Mesothelial cell of epicardium (in vitro differentiated cells): ENCODE results near the gene OTOG. TPM values are rescaled to one million over a fixed set of nuclear protein-coding genes. Genes with fewer than 3 reads are reported as not detected.

Experiments
- DNase-seq, 2 experiments: peaks; one replicate each; pipeline ENCODE4 v3.0.0; 2021; ENCODE audit warnings: low spot score in 2 of 2; ENCODE audit not compliant: unreplicated experiment in 2 of 2
- H3K27ac Mint-ChIP-seq: 2 replicates; pipeline ENCODE4 v1.8.0; 2021; ENCODE audit warnings: mixed read lengths
- H3K27me3 Mint-ChIP-seq: 2 replicates; pipeline ENCODE4 v1.8.0; 2021; ENCODE audit warnings: low read depth, mixed read lengths
- H3K36me3 Mint-ChIP-seq: 2 replicates; pipeline ENCODE4 v1.8.0; 2021; ENCODE audit warnings: mixed read lengths
- H3K4me1 Mint-ChIP-seq: 2 replicates; pipeline ENCODE4 v1.8.0; 2021; ENCODE audit warnings: mixed read lengths
- H3K4me3 Mint-ChIP-seq: 2 replicates; pipeline ENCODE4 v1.8.0; 2021; ENCODE audit warnings: mild to moderate bottlenecking, moderate library complexity, mixed read lengths
- H3K9me3 Mint-ChIP-seq: 2 replicates; pipeline ENCODE4 v1.8.0; 2021; ENCODE audit warnings: mixed read lengths
- CTCF ChIP-seq: fragments of 200-600 bp; sonication (generic); IDR thresholded peaks from one replicate; pipeline ENCODE4 v1.5.0; 2021; ENCODE audit warnings: antibody characterized with exemption; ENCODE audit not compliant: unreplicated experiment
- total RNA-seq: library from RNA; stranded (reverse); gene quantifications from 3 replicates; pipeline ENCODE4 v1.2.1, GENCODE V29; 2021

OTOG gene
- total RNA-seq, 1 donor from 2014 or later, result 1.8 TPM

- TF ChIP-seq CTCF, result no peak
- Mint-ChIP-seq H3K9me3 (no peaks in the 10 kb centered on the region), H3K4me1 (peaks cover 18% of the 10 kb centered on the region), H3K36me3 (no peaks in the 10 kb centered on the region), H3K4me3 (no peak overlapping the region), H3K27ac (no peak overlapping the region), H3K27me3 (peaks cover 60% of the 10 kb centered on the region)
- no peak for DNase-seq
These were observed 38.8 kb upstream of the OTOG start for GRCh38 chr11:17508306-17508705.

GRCh38 chr11:17508791-17509190, 38.3 kb upstream of the OTOG start:
- no peak for TF ChIP-seq CTCF
- Mint-ChIP-seq H3K36me3 (no peaks in the 10 kb centered on the region), H3K4me1 (peaks cover 18% of the 10 kb centered on the region), H3K27ac (no peak overlapping the region), H3K4me3 (no peak overlapping the region), H3K27me3 (peaks cover 65% of the 10 kb centered on the region), H3K9me3 (no peaks in the 10 kb centered on the region)
- DNase-seq, result no peak

GRCh38 chr11:17510507-17511206, 36.4 kb upstream of the OTOG start:
- Mint-ChIP-seq H3K27ac (no peak overlapping the region), H3K4me1 (peaks cover 18% of the 10 kb centered on the region), H3K9me3 (no peaks in the 10 kb centered on the region), H3K27me3 (peaks cover 59% of the 10 kb centered on the region), H3K4me3 (no peak overlapping the region), H3K36me3 (no peaks in the 10 kb centered on the region)
- no peak for TF ChIP-seq CTCF
- DNase-seq, result no peak

- peaks cover 18% of the 10 kb centered on the region for H3K4me1 Mint-ChIP-seq
- no peak for TF ChIP-seq CTCF
- DNase-seq, result no peak
- no peak overlapping the region for H3K4me3 Mint-ChIP-seq
- no peaks in the 10 kb centered on the region for H3K36me3 Mint-ChIP-seq
- no peaks in the 10 kb centered on the region for H3K9me3 Mint-ChIP-seq
- no peak overlapping the region for H3K27ac Mint-ChIP-seq
- peaks cover 59% of the 10 kb centered on the region for H3K27me3 Mint-ChIP-seq
These were observed 35.5 kb upstream of the OTOG start for GRCh38 chr11:17511571-17511970.

GRCh38 chr11:17512101-17512500, 35.0 kb upstream of the OTOG start:
- H3K27ac Mint-ChIP-seq, result no peak overlapping the region
- no peak for DNase-seq
- H3K36me3 Mint-ChIP-seq, result no peaks in the 10 kb centered on the region
- no peak overlapping the region for H3K4me3 Mint-ChIP-seq
- peaks cover 18% of the 10 kb centered on the region for H3K4me1 Mint-ChIP-seq
- no peak for TF ChIP-seq CTCF
- no peaks in the 10 kb centered on the region for H3K9me3 Mint-ChIP-seq
- peaks cover 61% of the 10 kb centered on the region for H3K27me3 Mint-ChIP-seq
